Measurements from ENCODE around the gene NAALADL2.

DNA sequence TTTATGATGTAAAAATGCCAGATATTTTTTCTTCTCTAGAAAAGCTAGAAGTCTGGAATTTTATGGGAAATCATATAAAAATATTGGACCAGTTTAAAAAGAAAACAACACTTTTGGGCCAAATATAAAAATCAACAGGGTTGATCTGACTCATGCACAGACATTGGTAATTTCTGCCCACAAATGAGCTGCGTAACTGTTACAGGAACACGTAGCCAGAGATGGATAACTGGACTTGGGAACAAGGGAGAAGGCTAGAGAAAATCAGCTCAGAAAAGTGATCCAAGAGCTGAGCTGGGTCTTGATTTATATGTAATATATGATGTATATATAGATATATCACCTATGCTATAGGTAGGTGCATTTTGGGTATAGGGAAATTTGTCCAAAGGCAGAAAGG, 36.8 kb upstream of the NAALADL2 start:
- no peak for TF ChIP-seq POLR2A (IDR thresholded peaks at IDR 0.05)
- TF ChIP-seq, protein P1, sequence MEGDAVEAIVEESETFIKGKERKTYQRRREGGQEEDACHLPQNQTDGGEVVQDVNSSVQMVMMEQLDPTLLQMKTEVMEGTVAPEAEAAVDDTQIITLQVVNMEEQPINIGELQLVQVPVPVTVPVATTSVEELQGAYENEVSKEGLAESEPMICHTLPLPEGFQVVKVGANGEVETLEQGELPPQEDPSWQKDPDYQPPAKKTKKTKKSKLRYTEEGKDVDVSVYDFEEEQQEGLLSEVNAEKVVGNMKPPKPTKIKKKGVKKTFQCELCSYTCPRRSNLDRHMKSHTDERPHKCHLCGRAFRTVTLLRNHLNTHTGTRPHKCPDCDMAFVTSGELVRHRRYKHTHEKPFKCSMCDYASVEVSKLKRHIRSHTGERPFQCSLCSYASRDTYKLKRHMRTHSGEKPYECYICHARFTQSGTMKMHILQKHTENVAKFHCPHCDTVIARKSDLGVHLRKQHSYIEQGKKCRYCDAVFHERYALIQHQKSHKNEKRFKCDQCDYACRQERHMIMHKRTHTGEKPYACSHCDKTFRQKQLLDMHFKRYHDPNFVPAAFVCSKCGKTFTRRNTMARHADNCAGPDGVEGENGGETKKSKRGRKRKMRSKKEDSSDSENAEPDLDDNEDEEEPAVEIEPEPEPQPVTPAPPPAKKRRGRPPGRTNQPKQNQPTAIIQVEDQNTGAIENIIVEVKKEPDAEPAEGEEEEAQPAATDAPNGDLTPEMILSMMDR (IDR thresholded peaks at IDR 0.05): no peak
